ENCODE data around the gene LRRC27.

The LRRC27 gene

GRCh38 chr10:132395704-132396493 is 63.9 kb downstream of the LRRC27 start:
- no peaks in the 10 kb centered on the region for H3K27me3 ChIP-seq
- H3K36me3 ChIP-seq, result no peaks in the 10 kb centered on the region
- TF ChIP-seq, protein P1, sequence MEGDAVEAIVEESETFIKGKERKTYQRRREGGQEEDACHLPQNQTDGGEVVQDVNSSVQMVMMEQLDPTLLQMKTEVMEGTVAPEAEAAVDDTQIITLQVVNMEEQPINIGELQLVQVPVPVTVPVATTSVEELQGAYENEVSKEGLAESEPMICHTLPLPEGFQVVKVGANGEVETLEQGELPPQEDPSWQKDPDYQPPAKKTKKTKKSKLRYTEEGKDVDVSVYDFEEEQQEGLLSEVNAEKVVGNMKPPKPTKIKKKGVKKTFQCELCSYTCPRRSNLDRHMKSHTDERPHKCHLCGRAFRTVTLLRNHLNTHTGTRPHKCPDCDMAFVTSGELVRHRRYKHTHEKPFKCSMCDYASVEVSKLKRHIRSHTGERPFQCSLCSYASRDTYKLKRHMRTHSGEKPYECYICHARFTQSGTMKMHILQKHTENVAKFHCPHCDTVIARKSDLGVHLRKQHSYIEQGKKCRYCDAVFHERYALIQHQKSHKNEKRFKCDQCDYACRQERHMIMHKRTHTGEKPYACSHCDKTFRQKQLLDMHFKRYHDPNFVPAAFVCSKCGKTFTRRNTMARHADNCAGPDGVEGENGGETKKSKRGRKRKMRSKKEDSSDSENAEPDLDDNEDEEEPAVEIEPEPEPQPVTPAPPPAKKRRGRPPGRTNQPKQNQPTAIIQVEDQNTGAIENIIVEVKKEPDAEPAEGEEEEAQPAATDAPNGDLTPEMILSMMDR (IDR thresholded peaks at IDR 0.05; ENCODE audit: low read depth, low read length), result no peak
- no peaks in the 10 kb centered on the region for H3K9me3 ChIP-seq
- peaks cover 9% of the 10 kb centered on the region for H3K4me1 ChIP-seq
- peak overlapping the region; percentile 47 for H3K4me3 ChIP-seq (ENCODE audit: low read depth, low read length)
- DNase-seq, result peak; percentile 50

- peak; percentile 81 for DNase-seq
- peaks cover 9% of the 10 kb centered on the region for H3K4me1 ChIP-seq
- H3K36me3 ChIP-seq, result no peaks in the 10 kb centered on the region
- TF ChIP-seq, protein P1 (IDR thresholded peaks at IDR 0.05; ENCODE audit: low read depth, low read length), result no peak
- peak overlapping the region; percentile 47 for H3K4me3 ChIP-seq (ENCODE audit: low read depth, low read length)
- no peaks in the 10 kb centered on the region for H3K27me3 ChIP-seq
- no peaks in the 10 kb centered on the region for H3K9me3 ChIP-seq
Measured at GRCh38 chr10:132396494-132397035, 64.6 kb downstream of the LRRC27 start.

- Histone ChIP-seq H3K27me3 (no peaks in the 10 kb centered on the region), H3K4me1 (peaks cover 9% of the 10 kb centered on the region), H3K4me3 (ENCODE audit: low read depth, low read length) (peak within 1 kb of the TSS; percentile 75), H3K9me3 (no peaks in the 10 kb centered on the region), H3K36me3 (no peaks in the 10 kb centered on the region)
- TF ChIP-seq, protein P1 (IDR thresholded peaks at IDR 0.05; ENCODE audit: low read depth, low read length), result no peak
- peak; percentile 60 for DNase-seq
Measured at GRCh38 chr10:132397036-132397541, 65.1 kb downstream of the LRRC27 start, which contains the start of gene PWWP2B. PWWP2B (plus strand) TSS chr10:132397200; CDS start chr10:132397227, 27 bp downstream.

GRCh38 chr10:132397671-132398565 is 65.9 kb downstream of the LRRC27 start:
- Histone ChIP-seq H3K36me3 (no peaks in the 10 kb centered on the region), H3K27me3 (no peaks in the 10 kb centered on the region), H3K4me3 (ENCODE audit: low read depth, low read length) (peak overlapping the region; percentile 75), H3K9me3 (no peaks in the 10 kb centered on the region), H3K4me1 (peaks cover 9% of the 10 kb centered on the region)
- peak; percentile 62 for DNase-seq
- TF ChIP-seq, protein P1 (IDR thresholded peaks at IDR 0.05; ENCODE audit: low read depth, low read length), result no peak

- TF ChIP-seq, protein P1 (IDR thresholded peaks at IDR 0.05; ENCODE audit: low read depth, low read length), result no peak
- Histone ChIP-seq H3K27me3 (no peaks in the 10 kb centered on the region), H3K9me3 (no peaks in the 10 kb centered on the region), H3K4me3 (ENCODE audit: low read depth, low read length) (peak overlapping the region; percentile 75), H3K4me1 (peaks cover 9% of the 10 kb centered on the region), H3K36me3 (no peaks in the 10 kb centered on the region)
- DNase-seq, result no peak
Measured at GRCh38 chr10:132398566-132398991, 66.6 kb downstream of the LRRC27 start.

Data from BE2C (cell line).